Measurements from ENCODE around the gene NEDD4L.

- TF ChIP-seq CTCF (IDR thresholded peaks at IDR 0.05; ENCODE audit: insufficient read depth, low read length, poor library complexity, severe bottlenecking): no peak
- TF ChIP-seq EZH2phosphoT487 (conservative IDR thresholded peaks at IDR 0.05; ENCODE audit: low read length): no peak
Observed at GRCh38 chr18:58392324-58393000, 348.4 kb downstream of the NEDD4L start.
